Right ventricle myocardium superior (tissue), 1 donor: ENCODE data around the gene OR13G1. TPM values are rescaled to one million over a fixed set of nuclear protein-coding genes. Genes with fewer than 3 reads are reported as not detected.
"Not testable (repeated sequence)": the region's sequence is repeated elsewhere in the genome, so short reads cannot be mapped to it uniquely, and the experiment has no call there.

Experiments used
- ATAC-seq: fragments of 200-7000 bp; cut with Tn5 transposase; one replicate; pipeline ENCODE4 v1.9.1; 2020; ENCODE audit warnings: mild to moderate bottlenecking; ENCODE audit not compliant: poor library complexity
- DNase-seq: peaks from one replicate; pipeline ENCODE4 v3.0.0-alpha.2; 2020
- intact Hi-C: fragments of 100-400 bp; cut with DNase I; formaldehyde crosslinking; loops from one replicate; pipeline ENCODE4 v1.11.2; 2022
- long read RNA-seq: library from polyadenylated mRNA; unstranded; transcript quantifications from one replicate; pipeline ENCODE4 v2.0.0, GENCODE V29; 2021
- total RNA-seq: library from RNA; stranded (reverse); fragmentation: NEBNext Ultra II Directional; extraction: Animal tissue kit (Norgen Biotek cat#: 25700); gene quantifications from one replicate; pipeline ENCODE4 v1.2.1, GENCODE V29; 2021
- donor health status: DM: no; HTN: yes; CAD: no; lungs with severe emphysema.

Gene OR13G1, protein sequence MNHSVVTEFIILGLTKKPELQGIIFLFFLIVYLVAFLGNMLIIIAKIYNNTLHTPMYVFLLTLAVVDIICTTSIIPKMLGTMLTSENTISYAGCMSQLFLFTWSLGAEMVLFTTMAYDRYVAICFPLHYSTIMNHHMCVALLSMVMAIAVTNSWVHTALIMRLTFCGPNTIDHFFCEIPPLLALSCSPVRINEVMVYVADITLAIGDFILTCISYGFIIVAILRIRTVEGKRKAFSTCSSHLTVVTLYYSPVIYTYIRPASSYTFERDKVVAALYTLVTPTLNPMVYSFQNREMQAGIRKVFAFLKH
- not detected for total RNA-seq
- long read RNA-seq = 0 reads

DNA sequence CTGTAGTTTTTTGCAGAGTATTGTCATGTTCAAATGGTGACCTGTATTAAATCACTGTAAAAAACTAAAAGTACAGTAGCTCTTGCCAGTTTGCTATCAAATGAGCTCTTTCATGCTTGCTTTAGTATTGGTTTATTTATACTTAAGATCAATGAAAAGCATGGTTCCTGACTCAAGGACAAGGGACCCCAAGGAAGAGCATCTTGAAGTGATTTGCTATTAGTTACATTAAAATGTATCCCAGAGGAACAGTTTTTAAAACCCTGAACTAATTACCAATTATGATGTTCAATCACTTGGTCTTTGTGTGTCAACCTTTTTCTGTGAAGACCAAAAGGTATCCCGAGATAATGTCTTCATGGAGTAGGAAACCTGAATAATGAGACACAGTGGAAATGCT lies at the start of gene OR13G1:
Gene OR13G1, minus strand, starts transcription at position 101 of the 400 bp plus-strand sequence. CDS start 6,698 bp downstream, outside the sequence.
- intact Hi-C loops = no loop called here
- ATAC-seq (no peak), DNase-seq (no peak)

DNA sequence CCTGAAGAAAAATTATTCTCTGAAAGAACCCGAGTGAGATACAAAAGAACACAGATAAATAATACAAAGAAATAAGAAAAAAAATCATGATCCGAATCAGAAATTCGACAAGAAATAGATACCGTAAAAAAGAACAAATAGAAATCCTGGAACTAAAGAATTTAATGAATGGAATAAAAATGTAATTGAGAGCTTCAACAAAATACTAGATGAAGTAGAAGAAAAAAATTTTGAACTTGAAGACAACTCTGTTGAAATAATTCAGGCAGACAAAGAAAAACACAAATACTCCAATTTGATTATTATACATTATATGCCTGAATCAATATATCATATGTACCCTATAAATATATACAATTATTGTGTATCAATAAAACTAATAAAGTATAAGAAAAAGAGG lies 41.7 kb upstream of the OR13G1 start:
- DNase-seq = no peak
- no peak for ATAC-seq
- intact Hi-C loops = no loop called here

DNA sequence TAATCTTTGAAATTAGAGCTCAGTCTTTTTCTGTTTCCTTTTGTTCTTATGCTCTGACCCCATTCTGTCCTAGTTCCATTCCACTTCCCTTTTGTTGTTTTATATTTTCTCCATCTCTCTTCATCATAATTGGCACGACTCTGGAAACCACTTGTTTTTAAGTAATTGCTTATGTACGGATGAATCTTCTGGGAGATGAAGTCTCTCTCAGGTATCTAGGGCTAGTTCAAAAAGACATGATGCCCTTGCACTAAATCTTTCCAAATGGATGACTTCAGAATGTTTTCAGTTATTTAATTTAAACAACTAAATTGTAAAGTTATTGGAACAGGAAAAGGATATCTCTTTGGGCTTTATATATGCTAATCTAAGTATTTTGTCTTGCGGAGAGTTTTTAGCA lies 37.0 kb upstream of the OR13G1 start, which contains the start of gene OR6F1:
Gene OR6F1, minus strand, starts transcription at position 101 of the 400 bp plus-strand sequence. CDS start 3,891 bp downstream, outside the sequence.
- intact Hi-C loops = no loop called here
- no peak for DNase-seq
- no peak for ATAC-seq

DNA sequence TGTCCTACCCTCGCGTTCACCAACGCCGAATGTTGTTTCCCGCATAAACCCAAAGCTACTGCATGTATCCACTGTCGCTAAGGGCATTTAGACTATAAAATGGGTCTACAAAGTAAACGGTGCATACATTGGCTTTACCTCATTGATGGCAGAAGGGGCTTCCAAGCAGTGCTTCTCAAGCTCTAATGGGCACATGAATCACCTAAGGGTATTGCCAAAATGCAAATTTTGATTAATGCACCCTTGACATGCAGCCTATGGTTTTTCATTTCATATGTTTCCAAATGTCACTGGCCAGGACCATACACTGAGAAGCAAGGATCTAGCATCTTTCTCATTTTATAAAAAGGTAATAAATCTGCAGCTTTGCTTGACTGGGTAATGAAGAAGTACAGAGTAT lies 34.2 kb upstream of the OR13G1 start:
- ATAC-seq (no peak), DNase-seq (no peak)
- intact Hi-C loops = no loop called here

DNA sequence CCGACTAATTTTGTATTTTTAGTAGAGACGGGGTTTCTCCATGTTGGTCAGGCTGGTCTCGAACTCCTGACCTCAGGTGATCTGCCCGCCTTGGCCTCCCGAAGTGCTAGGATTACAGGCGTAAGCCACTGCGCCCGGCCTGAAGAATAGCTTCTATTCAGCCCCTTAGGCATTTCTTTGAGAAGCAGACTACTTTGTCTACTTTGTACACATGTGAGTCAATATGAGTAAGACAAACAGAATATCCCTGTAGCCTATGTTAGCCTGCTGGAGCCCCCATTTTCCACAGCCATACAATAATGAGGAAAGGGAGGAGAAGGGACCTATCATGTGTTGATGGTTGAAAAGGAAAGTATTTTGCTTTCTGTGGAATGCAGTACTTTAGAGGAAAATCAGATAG lies 31.1 kb upstream of the OR13G1 start:
- ATAC-seq, intact Hi-C loops, DNase-seq: not testable (repeated sequence)

- intact Hi-C loops = no loop called here
- DNase-seq (no peak), ATAC-seq (no peak)
These were observed 21.8 kb upstream of the OR13G1 start for GRCh38 chr1:247701338-247701737.

DNA sequence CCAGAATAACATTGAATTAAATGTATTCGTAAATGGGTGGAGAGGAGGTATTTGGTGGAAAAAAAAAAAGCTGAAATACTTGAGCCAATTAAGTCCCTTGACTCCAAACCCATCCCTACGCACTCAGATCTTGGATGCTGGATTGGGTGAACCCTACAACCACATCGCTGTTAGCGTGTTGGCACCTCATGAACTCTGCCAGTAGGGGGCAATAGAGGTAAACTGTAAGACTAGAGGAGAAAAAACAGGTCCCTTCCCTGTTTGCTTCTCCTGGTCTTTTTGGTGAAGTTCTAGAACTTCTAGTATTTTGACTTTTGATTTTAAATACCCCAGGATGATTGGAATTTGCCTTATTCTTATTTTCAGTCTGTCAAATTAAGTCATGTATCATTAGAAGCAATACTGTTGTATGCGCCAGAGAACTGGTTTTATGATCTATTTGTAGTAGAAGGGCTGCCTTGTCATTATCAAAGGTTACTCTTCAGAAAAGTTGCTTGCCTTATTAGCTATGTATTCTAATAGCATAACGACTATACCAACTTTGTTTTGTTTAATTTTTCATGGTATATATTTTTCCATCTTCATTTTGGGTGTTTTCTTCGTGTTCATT lies 1.9 kb upstream of the OR13G1 start:
- DNase-seq (no peak), ATAC-seq (no peak)
- intact Hi-C loops = no loop called here

- intact Hi-C loops = no loop called here
- no peak for ATAC-seq
- no peak for DNase-seq
These were observed 632 bp upstream of the OR13G1 start for GRCh38 chr1:247680171-247680570.

- ATAC-seq = no peak
- intact Hi-C loops = no loop called here
- DNase-seq = no peak
These were observed 10.3 kb downstream of the OR13G1 start for GRCh38 chr1:247669225-247669624.

GRCh38 chr1:247656221-247656875 lies 23.2 kb downstream of the OR13G1 start:
- ATAC-seq (no peak), DNase-seq (no peak)
- intact Hi-C loops = no loop called here

- intact Hi-C loops = no loop called here
- DNase-seq = no peak
- ATAC-seq = no peak
These were observed 26.5 kb downstream of the OR13G1 start for GRCh38 chr1:247653040-247653439.

DNA sequence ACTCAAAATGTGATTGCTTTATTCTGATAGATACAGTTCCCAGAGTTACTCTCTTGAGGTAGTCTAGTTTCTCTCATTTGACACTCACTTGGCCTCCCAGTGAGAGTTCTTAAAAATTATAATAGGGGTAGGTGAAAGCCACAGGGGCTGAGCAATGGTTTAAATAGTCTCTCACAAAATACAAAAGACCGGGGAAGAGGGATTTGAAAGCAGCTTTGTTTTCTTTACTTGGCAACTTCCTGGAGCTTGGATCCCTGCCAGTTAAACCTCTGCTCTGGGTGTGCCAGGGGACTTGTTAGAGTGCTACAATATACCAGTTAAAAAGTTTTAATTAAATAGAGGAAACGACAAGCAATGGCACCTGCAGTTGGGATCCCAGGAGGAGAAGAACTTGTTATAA lies 31.7 kb downstream of the OR13G1 start:
- no peak for ATAC-seq
- DNase-seq = no peak
- intact Hi-C loops = no loop called here

GRCh38 chr1:247646867-247647266 lies 32.7 kb downstream of the OR13G1 start:
- ATAC-seq (no peak), DNase-seq (no peak)
- intact Hi-C loops = no loop called here

DNA sequence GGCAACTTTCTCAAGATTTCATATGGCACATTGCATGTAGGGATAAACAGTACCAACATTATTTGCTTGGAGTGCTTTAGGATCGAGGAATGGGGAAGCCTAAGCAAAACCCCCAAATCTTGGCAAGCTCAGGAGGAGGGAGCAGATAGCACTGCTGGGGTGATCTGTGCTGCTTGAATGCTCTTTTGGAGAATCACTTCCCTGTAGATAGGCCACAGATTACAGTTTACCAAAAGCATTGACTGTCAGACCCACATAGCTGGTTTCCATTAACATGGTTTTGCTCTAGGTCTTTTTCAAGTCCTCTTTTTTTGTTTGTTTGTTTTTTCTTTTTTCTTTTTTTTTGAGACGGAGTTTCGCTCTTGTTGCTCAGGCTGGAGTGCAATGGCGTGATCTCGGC lies 36.8 kb downstream of the OR13G1 start:
- ATAC-seq = no peak
- intact Hi-C loops = no loop called here
- DNase-seq = no peak

GRCh38 chr1:247639381-247639981 lies 40.1 kb downstream of the OR13G1 start:
- DNase-seq (peak; percentile 88), ATAC-seq (peak; percentile 91)
- intact Hi-C loops = no loop called here

DNA sequence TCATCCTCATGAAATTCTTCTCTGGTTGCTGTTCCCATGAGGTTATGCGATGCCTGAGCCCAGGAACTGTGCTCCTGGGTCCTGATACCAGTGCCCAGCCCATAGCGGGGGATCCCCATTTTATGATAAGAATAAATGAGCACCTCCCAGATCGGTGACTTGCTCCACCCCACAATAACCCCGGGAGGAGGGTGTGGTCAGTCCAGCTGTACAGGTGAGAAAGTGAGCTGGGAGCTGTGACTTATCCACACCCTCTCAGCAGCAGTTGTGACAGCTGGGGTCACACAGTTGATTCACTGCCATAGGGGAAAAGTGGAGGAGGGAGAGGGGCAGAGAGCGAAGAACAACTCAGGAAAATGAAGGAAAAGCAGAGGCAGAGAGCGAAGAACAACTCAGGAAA lies 40.8 kb downstream of the OR13G1 start:
- no peak for DNase-seq
- intact Hi-C loops = no loop called here
- ATAC-seq = no peak

DNA sequence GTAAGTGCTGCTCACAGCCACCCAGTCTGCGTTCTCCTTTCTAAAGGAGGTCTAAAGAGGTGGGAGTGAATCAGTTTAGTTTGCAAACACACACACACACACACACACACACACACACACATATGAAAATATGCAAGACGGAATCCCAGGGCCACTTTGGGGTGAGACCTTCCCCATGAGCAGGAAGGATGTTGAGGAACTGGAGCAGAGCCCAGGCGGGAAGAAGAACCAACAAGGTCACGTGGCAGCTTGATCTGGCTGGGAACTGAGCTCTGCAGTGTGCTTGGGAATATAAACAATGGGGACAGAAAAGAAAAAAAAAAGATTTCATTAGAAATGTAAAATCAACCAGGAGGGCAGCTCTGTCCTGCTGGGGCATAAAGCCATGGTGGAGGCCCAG lies 41.5 kb downstream of the OR13G1 start:
- DNase-seq (no peak), ATAC-seq (no peak)
- intact Hi-C loops = no loop called here

- ATAC-seq = no peak
- intact Hi-C loops = no loop called here
These were observed 51.6 kb downstream of the OR13G1 start for GRCh38 chr1:247627951-247628350.

More at GRCh38 chr1:247627951-247628350, 51.6 kb downstream of the OR13G1 start:
- no peak for DNase-seq
